ENCODE measurements around the gene MNDA.

The MNDA gene

GRCh38 chr1:158830904-158831507 lies at the start of gene MNDA:
Gene MNDA, plus strand, starts transcription at chr1:158831351. Its CDS starts 10,803 bp downstream, at chr1:158842154.
- DNase-seq (ENCODE audit: low read depth): no peak
- no peak within 1 kb of the TSS for H3K4me3 ChIP-seq (ENCODE audit: low read depth, low read length)
- no peak for TF ChIP-seq CTCF (IDR thresholded peaks at IDR 0.05; ENCODE audit: low read depth, low read length, missing control alignments)
- in situ Hi-C loops (cut with HindIII; ENCODE audit: low sequenced_read_pairs): no loop called here

DNA sequence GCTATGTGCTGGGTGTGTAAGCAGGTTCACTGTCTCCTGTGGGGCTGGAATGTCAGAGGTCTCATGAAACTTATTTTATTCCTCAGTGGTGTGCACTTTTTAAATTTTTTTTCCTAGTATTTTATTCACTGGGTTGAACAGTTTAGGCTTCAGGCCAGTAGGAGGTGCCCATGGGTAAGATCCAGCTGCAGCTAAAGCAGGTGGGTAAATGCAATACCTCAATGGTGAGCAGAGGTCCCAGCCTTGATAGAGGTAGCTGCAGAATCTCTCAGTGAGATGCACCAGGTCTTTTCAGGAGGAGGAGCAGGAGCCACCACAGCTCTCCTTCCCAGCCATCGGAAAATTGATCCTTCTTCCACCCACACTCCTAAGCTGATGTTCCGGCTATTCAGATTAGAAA lies 37.5 kb upstream of the MNDA start:
- TF ChIP-seq CTCF (IDR thresholded peaks at IDR 0.05; ENCODE audit: low read depth, low read length, missing control alignments): no peak
- in situ Hi-C loops (cut with HindIII; ENCODE audit: low sequenced_read_pairs): no loop called here
- no peak for DNase-seq (ENCODE audit: low read depth)
- no peak overlapping the region for H3K4me3 ChIP-seq (ENCODE audit: low read depth, low read length)

DNA sequence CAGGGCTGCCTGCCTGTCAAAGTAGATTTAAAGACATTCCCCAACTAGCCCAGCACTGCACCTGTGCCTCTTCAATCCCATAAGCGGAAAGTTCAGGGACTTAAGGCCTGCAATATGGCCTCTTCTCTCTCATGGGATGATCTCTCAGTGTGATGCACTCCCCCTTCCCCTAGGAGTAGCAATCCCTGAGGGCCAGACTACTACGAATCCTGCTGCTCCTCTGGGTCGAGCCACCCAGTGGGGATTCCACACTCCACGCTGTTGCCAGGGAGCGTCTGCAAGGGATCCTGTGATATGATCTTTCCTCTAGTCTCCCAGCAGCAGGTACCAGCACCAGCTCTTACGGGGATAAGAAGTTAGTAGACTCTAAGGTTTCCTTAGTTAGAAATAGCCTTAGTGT lies 36.9 kb upstream of the MNDA start:
- in situ Hi-C loops (cut with HindIII; ENCODE audit: low sequenced_read_pairs): no loop called here
- DNase-seq (ENCODE audit: low read depth): no peak
- H3K4me3 ChIP-seq (ENCODE audit: low read depth, low read length): no peak overlapping the region
- TF ChIP-seq CTCF (IDR thresholded peaks at IDR 0.05; ENCODE audit: low read depth, low read length, missing control alignments): no peak

- DNase-seq (ENCODE audit: low read depth): no peak
These were observed 32.6 kb upstream of the MNDA start for GRCh38 chr1:158798531-158798930.

DNA sequence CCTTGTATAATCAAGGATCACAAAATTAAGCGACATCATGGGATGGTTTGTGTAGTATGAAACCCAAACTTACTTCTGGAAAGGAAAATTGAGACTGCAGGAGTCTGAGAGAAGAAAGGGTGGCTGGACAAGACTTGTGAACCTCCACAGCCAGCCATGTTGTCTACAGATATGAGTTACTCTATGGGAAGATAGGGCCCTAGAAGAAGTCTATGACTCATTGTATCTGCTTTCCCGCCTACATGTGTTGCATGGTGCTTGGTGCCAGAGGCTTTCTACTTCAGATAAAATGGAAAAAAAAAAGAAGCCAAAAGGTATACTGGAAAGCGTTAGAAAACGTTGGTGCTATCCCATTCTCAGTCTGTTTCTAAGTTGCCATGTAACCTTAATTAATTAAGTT lies 31.5 kb upstream of the MNDA start:
- DNase-seq (ENCODE audit: low read depth): no peak
- in situ Hi-C loops (cut with HindIII; ENCODE audit: low sequenced_read_pairs): no loop called here
- H3K4me3 ChIP-seq (ENCODE audit: low read depth, low read length): no peak overlapping the region

More at GRCh38 chr1:158798531-158798930, 32.6 kb upstream of the MNDA start:
- H3K4me3 ChIP-seq (ENCODE audit: low read depth, low read length): no peak overlapping the region
- in situ Hi-C loops (cut with HindIII; ENCODE audit: low sequenced_read_pairs): no loop called here
- TF ChIP-seq CTCF (IDR thresholded peaks at IDR 0.05; ENCODE audit: low read depth, low read length, missing control alignments): no peak

GRCh38 chr1:158800526-158800925 lies 30.6 kb upstream of the MNDA start:
- DNase-seq (ENCODE audit: low read depth): no peak
- no peak overlapping the region for H3K4me3 ChIP-seq (ENCODE audit: low read depth, low read length)
- no peak for TF ChIP-seq CTCF (IDR thresholded peaks at IDR 0.05; ENCODE audit: low read depth, low read length, missing control alignments)
- in situ Hi-C loops (cut with HindIII; ENCODE audit: low sequenced_read_pairs): no loop called here

More for the DNA sequence above, 31.5 kb upstream of the MNDA start:
- TF ChIP-seq CTCF (IDR thresholded peaks at IDR 0.05; ENCODE audit: low read depth, low read length, missing control alignments): no peak
